ENCODE results near the gene SYT1.

- no peak for TF ChIP-seq POLR2A (IDR thresholded peaks at IDR 0.05; ENCODE audit: low read depth, low read length)
- TF ChIP-seq POLR2AphosphoS5 (IDR thresholded peaks at IDR 0.05; ENCODE audit: low read depth, low read length), result no peak
- TF ChIP-seq TAF1 (IDR thresholded peaks at IDR 0.05; ENCODE audit: borderline replicate concordance, low read depth, low read length), result no peak
These were observed 486.7 kb downstream of the SYT1 start for GRCh38 chr12:79351251-79351650.

Measured in GM12892 (cell line).